Testis (tissue), 3 donors: ENCODE data around the gene TNRC6B. TPM values are rescaled to one million over a fixed set of nuclear protein-coding genes. Genes with fewer than 3 reads are reported as not detected.
"Not testable (repeated sequence)": the region's sequence is repeated elsewhere in the genome, so short reads cannot be mapped to it uniquely, and the experiment has no call there.

Source experiments
- DNase-seq: peaks from one replicate; pipeline ENCODE4 v3.0.0-alpha.2; 2019
- H3K27ac ChIP-seq, 2 donors: fragments of 200-600 bp; sonication (generic); one replicate each; pipeline ENCODE4 v1.5.1; 2019
- H3K27me3 ChIP-seq: fragments of 200-600 bp; sonication (generic); one replicate; pipeline ENCODE4 v1.5.1; 2019
- H3K36me3 ChIP-seq: fragments of 200-600 bp; sonication (generic); one replicate; pipeline ENCODE4 v1.5.1; 2017; ENCODE audit warnings: low read depth; ENCODE audit errors: missing control alignments
- H3K4me1 ChIP-seq: fragments of 200-600 bp; sonication (generic); one replicate; pipeline ENCODE4 v1.5.1; 2019
- H3K4me3 ChIP-seq, 2 donors: fragments of 200-600 bp; sonication (generic); one replicate each; pipeline ENCODE4 v1.5.1; 2017 to 2019
- H3K9me3 ChIP-seq: fragments of 200-600 bp; sonication (generic); one replicate; pipeline ENCODE4 v1.5.1; 2017
- POLR2A ChIP-seq: fragments of 450-650 bp; IDR thresholded peaks from one replicate; pipeline ENCODE4 v1.6.1; 2017; ENCODE audit warnings: antibody characterized with exemption, mild to moderate bottlenecking, moderate library complexity
- WGBS, 2 donors: methylation state at CpG; one replicate each; pipeline ENCODE4 v1.1.5; 2018; 5-methylcytosine and 5-hydroxymethylcytosine counted together
- intact Hi-C: fragments of 100-400 bp; cut with DNase I; formaldehyde crosslinking; loops from one replicate; pipeline ENCODE4 v1.15.1; 2023; ENCODE audit warnings: low total_unique reads
- polyA plus RNA-seq: library from polyadenylated mRNA; stranded (reverse); fragments of 350-450 nt; fragmentation: Illumina TruSeq; extraction: RNeasy Lipid Tissue Mini Kit (QIAGEN cat#74804); gene quantifications from one replicate; pipeline ENCODE4 v1.2.3, GENCODE V29; 2014; ENCODE audit warnings: low read depth, low replicate concordance; ENCODE audit not compliant: insufficient read depth
- total RNA-seq, 2 donors: library from RNA; depleted of rRNA; stranded (reverse); fragments of >200 nt; gene quantifications; one replicate each; pipeline ENCODE4 v1.2.3, GENCODE V29; 2016
- TF ChIP-seq, protein P1 (sequence below), 3 experiments: fragments of 450-650 bp in 2 of 3; fragments of 200-600 bp in 1 of 3; sonication (generic) in 1 of 3; IDR thresholded peaks; one replicate each; pipeline ENCODE4 v1.5.1; 2016 to 2019; ENCODE audit warnings: antibody characterized with exemption in 3 of 3, mild to moderate bottlenecking in 2 of 3, moderate library complexity in 1 of 3

TNRC6B gene
- total and polyA plus RNA-seq, 3 donors from 2014 or later, result 49.2 to 122 (median 79.7) TPM

DNA sequence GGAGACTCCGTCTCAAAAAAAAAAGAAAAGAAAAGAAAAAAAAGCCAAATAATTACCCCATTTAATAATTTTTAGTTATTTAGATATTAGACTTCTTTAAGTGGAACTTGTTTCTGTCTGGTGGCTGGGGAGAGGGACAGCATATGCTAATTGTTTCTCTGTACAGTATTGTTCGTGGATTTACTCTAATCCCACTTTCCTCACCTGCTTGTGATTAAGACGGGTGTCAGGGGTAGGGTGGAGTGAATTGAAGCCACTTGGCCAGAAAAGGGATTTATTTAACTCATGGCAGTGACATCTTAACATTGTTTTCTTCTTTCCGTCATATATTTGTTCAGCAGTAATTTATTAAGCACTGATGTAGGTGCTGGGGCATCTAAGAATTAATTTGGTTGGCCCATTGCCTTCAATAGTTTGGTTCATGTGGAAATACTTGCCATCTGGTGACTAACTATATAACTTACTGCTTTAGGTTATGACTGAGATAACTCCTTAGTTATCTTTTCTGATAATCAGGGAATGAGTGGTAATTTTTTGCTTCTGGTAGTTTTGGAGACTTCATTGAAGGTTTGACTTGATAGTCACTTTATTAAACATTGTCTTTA is 4.6 kb downstream of the TNRC6B start:
- no peaks in the 10 kb centered on the region for H3K36me3 ChIP-seq
- 71 to 72% methylated on average over 4 of the region's 4 CpGs for WGBS, 2 donors
- no peak overlapping the region for H3K4me3 ChIP-seq
- H3K27ac ChIP-seq, result peak overlapping the region in 1 of 2 donors; percentile 46
- DNase-seq, result no peak
- no peaks in the 10 kb centered on the region for H3K27me3 ChIP-seq
- no peak for TF ChIP-seq POLR2A
- TF ChIP-seq, protein P1, sequence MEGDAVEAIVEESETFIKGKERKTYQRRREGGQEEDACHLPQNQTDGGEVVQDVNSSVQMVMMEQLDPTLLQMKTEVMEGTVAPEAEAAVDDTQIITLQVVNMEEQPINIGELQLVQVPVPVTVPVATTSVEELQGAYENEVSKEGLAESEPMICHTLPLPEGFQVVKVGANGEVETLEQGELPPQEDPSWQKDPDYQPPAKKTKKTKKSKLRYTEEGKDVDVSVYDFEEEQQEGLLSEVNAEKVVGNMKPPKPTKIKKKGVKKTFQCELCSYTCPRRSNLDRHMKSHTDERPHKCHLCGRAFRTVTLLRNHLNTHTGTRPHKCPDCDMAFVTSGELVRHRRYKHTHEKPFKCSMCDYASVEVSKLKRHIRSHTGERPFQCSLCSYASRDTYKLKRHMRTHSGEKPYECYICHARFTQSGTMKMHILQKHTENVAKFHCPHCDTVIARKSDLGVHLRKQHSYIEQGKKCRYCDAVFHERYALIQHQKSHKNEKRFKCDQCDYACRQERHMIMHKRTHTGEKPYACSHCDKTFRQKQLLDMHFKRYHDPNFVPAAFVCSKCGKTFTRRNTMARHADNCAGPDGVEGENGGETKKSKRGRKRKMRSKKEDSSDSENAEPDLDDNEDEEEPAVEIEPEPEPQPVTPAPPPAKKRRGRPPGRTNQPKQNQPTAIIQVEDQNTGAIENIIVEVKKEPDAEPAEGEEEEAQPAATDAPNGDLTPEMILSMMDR (IDR thresholded peaks at IDR 0.05), result no peak
- H3K9me3 ChIP-seq, result no peaks in the 10 kb centered on the region
- intact Hi-C loops, result no loop called here
- H3K4me1 ChIP-seq, result peaks cover 44% of the 10 kb centered on the region

DNA sequence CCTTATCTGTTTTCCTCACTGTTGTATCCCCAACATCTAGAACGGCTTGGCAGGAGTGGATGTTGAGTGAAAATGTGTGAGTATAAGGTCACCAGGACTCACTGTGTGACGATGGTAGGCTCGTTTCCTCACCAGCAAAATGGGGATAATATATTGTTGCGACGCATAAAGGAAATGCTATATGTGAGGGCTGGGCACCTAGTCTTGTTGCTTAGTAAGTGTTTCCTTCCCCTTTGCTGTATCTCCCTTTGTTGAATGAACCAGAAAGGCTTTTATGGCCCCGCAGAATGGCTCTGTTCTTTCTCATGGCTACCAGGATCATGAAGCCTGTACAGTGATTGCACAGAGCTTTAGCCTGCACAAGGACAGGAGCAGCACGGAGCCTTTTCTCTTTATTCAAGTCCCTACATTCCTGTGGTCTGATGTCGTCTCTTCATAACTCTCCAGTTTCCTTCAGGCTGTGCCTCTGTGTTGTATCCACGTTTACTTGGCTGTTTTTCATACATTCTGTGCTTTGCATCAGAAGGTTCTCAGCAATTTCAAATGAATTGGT is 5.4 kb downstream of the TNRC6B start:
- Histone ChIP-seq H3K4me3 (no peak overlapping the region), H3K27me3 (no peaks in the 10 kb centered on the region), H3K4me1 (peaks cover 40% of the 10 kb centered on the region), H3K27ac (peak overlapping the region in 1 of 2 donors; percentile 27), H3K36me3 (no peaks in the 10 kb centered on the region), H3K9me3 (no peaks in the 10 kb centered on the region)
- WGBS, 2 donors, result 32 to 38% methylated on average over 9 of the region's 9 CpGs
- intact Hi-C loops, result no loop called here
- no peak for DNase-seq
- TF ChIP-seq, protein P1 (IDR thresholded peaks at IDR 0.05), result no peak
- no peak for TF ChIP-seq POLR2A

DNA sequence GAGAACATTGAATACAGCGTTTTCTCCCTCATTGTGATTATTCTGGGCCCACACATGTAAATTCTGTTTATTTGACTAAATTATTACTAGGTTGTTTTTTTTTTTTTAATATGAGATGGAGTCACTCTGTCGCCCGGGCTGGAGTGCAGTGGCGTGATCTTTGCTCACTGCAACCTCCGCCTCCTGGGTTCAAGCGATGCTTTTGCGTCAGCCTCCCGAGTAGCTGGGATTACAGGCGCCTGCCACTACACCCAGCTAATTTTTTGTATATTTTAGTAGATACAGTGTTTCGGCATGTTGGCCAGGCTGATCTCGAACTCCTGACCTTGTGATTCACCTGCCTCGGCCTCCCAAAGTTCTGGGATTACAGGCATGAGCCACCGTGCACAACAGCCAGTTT is 5.9 kb downstream of the TNRC6B start:
- DNase-seq, H3K9me3 ChIP-seq, H3K27me3 ChIP-seq, H3K36me3 ChIP-seq, H3K4me3 ChIP-seq, intact Hi-C loops: not testable (repeated sequence)
- Histone ChIP-seq H3K4me1 (peaks cover 40% of the 10 kb centered on the region), H3K27ac (peak overlapping the region in 1 of 2 donors; percentile 4)
- WGBS, 2 donors, result 62 to 71% methylated on average over 13 of the region's 13 CpGs

DNA sequence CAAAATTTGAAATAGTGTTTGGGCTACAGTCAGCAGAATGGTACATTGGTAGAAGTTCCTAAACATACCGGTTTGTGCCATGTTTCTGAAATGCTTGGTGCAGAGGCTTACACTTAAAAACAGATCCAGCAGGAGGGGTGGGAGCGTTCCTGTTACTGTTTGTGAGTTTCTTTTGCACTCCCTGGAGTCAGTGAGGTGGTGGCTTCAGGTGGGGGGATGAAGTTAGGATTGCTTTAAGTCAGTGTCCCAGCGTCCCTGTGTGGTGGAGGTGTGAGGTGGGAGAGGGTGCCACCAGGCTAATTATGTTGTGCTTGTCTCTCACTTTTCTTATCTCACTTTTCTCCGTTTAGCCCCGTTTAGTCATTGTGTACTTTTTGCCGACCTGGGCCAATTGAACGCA is 9.7 kb downstream of the TNRC6B start:
- WGBS, 2 donors, result 77 to 85% methylated on average over 7 of the region's 7 CpGs
- peaks cover 42% of the 10 kb centered on the region for H3K4me1 ChIP-seq
- H3K36me3 ChIP-seq, result no peaks in the 10 kb centered on the region
- no peak overlapping the region for H3K4me3 ChIP-seq
- no peak overlapping the region for H3K27ac ChIP-seq
- intact Hi-C loops, result no loop called here
- no peak for TF ChIP-seq POLR2A
- TF ChIP-seq, protein P1 (IDR thresholded peaks at IDR 0.05), result no peak
- no peaks in the 10 kb centered on the region for H3K27me3 ChIP-seq
- H3K9me3 ChIP-seq, result no peaks in the 10 kb centered on the region
- DNase-seq, result no peak

DNA sequence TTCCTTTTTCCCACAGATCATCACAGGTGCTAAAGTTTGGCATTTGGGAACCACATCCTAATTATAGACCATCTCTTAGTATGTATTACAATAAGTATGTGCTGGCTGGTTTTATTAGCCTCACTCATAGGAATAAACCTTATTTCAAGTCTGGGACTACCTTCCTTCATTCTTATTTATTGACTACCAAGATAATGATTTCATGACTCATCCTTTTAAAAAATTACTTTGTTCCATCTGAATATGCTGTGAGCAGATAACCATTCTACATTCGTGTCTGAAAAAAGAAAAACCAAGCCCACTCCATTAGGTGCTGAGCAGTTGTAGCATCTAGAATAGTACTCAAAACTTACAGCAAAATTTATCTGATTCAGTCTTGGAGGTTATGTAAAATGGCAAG is 12.3 kb downstream of the TNRC6B start:
- 48 to 52% methylated on average over 1 of the region's 1 CpG for WGBS, 2 donors
- H3K4me3 ChIP-seq, result no peak overlapping the region
- H3K27ac ChIP-seq, result no peak overlapping the region
- H3K36me3 ChIP-seq, result no peaks in the 10 kb centered on the region
- DNase-seq, result no peak
- no peaks in the 10 kb centered on the region for H3K27me3 ChIP-seq
- H3K4me1 ChIP-seq, result peaks cover 39% of the 10 kb centered on the region
- no peak for TF ChIP-seq POLR2A
- TF ChIP-seq, protein P1 (IDR thresholded peaks at IDR 0.05), result no peak
- H3K9me3 ChIP-seq, result no peaks in the 10 kb centered on the region
- intact Hi-C loops, result no loop called here
